ENCODE measurements around the gene MINDY4. TPM values are rescaled to one million over a fixed set of nuclear protein-coding genes. Genes with fewer than 3 reads are reported as not detected.

MINDY4 gene
- total RNA-seq, 2 donors from 2014 or later, result 0.74 to 1.4 TPM

GRCh38 chr7:30752484-30752883 is 18.7 kb upstream of the MINDY4 start:
- ATAC-seq (replicated peaks), result no peak
- Mint-ChIP-seq H3K4me1 (no peaks in the 10 kb centered on the region), H3K27ac (no peak overlapping the region)

GRCh38 chr7:30752979-30753378 is 18.2 kb upstream of the MINDY4 start:
- Mint-ChIP-seq H3K36me3 (ENCODE audit: low read depth) (no peaks in the 10 kb centered on the region), H3K4me3 (no peak overlapping the region), H3K4me1 (no peaks in the 10 kb centered on the region), H3K27me3 (no peaks in the 10 kb centered on the region), H3K9me3 (no peaks in the 10 kb centered on the region), H3K27ac (no peak overlapping the region)
- ATAC-seq (replicated peaks), result no peak

More at GRCh38 chr7:30752484-30752883, 18.7 kb upstream of the MINDY4 start:
- no peak overlapping the region for H3K4me3 Mint-ChIP-seq
- no peaks in the 10 kb centered on the region for H3K9me3 Mint-ChIP-seq
- no peaks in the 10 kb centered on the region for H3K36me3 Mint-ChIP-seq (ENCODE audit: low read depth)
- H3K27me3 Mint-ChIP-seq, result no peaks in the 10 kb centered on the region

DNA sequence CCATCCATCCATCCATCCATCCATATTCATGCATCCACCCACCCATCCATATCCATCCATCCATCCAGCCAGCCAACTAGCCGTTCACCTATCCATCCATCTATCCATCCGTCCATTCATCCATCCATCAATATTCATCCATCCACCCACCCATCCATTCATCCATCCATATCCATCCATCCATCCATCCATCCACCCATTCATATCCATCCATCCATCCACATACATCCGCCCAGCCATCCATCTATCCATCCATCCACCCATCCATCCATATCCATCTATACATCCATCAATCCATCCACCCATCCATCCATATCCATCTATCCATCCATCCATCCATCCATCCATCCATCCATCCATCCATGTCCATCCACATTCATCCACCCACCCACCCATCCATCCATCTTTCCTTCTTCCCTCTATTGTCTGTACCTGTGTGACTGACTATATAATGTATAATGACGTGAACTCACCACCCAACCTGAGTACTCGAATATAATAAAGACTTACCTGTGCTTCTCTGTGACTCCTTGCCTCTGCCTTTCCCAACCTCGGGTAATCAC is 16.8 kb upstream of the MINDY4 start:
- no peaks in the 10 kb centered on the region for H3K4me1 Mint-ChIP-seq

GRCh38 chr7:30755384-30756154 is 15.6 kb upstream of the MINDY4 start:
- Mint-ChIP-seq H3K27me3 (peaks cover 4% of the 10 kb centered on the region), H3K4me1 (no peaks in the 10 kb centered on the region), H3K9me3 (no peaks in the 10 kb centered on the region), H3K27ac (no peak overlapping the region), H3K4me3 (no peak overlapping the region), H3K36me3 (ENCODE audit: low read depth) (no peaks in the 10 kb centered on the region)
- no peak for ATAC-seq (replicated peaks)

More for the DNA sequence above, 16.8 kb upstream of the MINDY4 start:
- Mint-ChIP-seq H3K9me3 (no peaks in the 10 kb centered on the region), H3K36me3 (ENCODE audit: low read depth) (no peaks in the 10 kb centered on the region), H3K27ac (no peak overlapping the region), H3K4me3 (no peak overlapping the region), H3K27me3 (peaks cover 1% of the 10 kb centered on the region)
- ATAC-seq (replicated peaks), result no peak

- ATAC-seq (replicated peaks), result no peak
- no peak overlapping the region for H3K4me3 Mint-ChIP-seq
- no peaks in the 10 kb centered on the region for H3K36me3 Mint-ChIP-seq (ENCODE audit: low read depth)
- H3K9me3 Mint-ChIP-seq, result no peaks in the 10 kb centered on the region
- H3K4me1 Mint-ChIP-seq, result no peaks in the 10 kb centered on the region
- peaks cover 4% of the 10 kb centered on the region for H3K27me3 Mint-ChIP-seq
- H3K27ac Mint-ChIP-seq, result no peak overlapping the region
Measured at GRCh38 chr7:30757342-30757692, 13.9 kb upstream of the MINDY4 start.

- Mint-ChIP-seq H3K36me3 (ENCODE audit: low read depth) (no peaks in the 10 kb centered on the region), H3K9me3 (no peaks in the 10 kb centered on the region), H3K27me3 (peaks cover 4% of the 10 kb centered on the region), H3K4me1 (no peaks in the 10 kb centered on the region), H3K4me3 (no peak overlapping the region), H3K27ac (no peak overlapping the region)
- ATAC-seq (replicated peaks), result no peak
Measured at GRCh38 chr7:30760514-30761213, 10.6 kb upstream of the MINDY4 start.

DNA sequence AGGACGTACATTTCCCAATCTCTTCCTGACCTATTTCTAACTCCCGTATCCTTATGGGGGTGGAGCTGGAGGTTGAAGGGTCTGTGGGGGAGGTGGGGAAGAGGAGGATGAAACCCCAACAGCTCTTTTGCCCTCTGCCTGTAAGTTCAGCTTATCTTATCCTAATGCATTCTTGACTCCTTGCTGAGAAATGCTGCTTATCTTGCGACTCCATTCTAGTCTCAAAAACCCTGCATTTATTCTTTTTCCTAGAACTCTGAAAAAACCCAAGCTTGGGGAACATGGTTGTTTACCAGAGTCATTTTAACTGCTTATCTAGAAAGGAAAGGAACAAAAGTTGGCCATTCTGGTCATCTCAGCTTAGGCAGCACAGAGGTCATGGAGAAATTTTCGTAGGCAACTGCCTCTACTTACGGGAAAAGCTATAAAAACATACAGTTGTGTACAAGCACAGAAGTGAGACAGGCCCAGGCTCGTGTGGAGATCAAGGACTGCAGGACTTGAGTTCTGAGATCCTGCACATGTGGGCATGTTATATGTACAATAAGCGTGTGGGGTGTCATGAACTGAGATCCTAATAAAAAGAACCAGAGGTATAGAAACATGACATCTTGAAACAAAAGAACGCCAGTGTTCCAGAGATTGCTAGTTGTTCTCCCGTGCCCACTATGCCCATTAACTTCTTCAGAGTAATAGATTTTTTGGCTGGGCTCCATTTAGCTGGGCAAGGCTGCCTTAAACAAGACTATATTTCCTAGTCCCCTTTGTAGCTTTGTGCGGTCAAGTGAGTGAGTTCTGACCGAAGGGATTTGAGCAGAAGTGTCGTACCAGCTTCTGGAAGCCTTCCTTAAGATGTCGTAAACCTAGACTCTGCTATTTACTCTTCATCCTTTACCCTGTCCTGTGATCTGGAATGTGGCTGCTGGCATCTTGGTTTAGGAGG is 9.7 kb upstream of the MINDY4 start:
- no peak for ATAC-seq (replicated peaks)
- peaks cover 4% of the 10 kb centered on the region for H3K27me3 Mint-ChIP-seq
- H3K36me3 Mint-ChIP-seq (ENCODE audit: low read depth), result no peaks in the 10 kb centered on the region
- H3K4me1 Mint-ChIP-seq, result no peaks in the 10 kb centered on the region
- H3K4me3 Mint-ChIP-seq, result no peak overlapping the region
- H3K9me3 Mint-ChIP-seq, result no peaks in the 10 kb centered on the region
- no peak overlapping the region for H3K27ac Mint-ChIP-seq

- ATAC-seq (replicated peaks), result peak; percentile 14
- Mint-ChIP-seq H3K27ac (no peak overlapping the region), H3K27me3 (peaks cover 3% of the 10 kb centered on the region), H3K36me3 (ENCODE audit: low read depth) (no peaks in the 10 kb centered on the region), H3K4me3 (no peak overlapping the region), H3K9me3 (no peaks in the 10 kb centered on the region), H3K4me1 (no peaks in the 10 kb centered on the region)
Measured at GRCh38 chr7:30764030-30764975, 6.9 kb upstream of the MINDY4 start.

- Mint-ChIP-seq H3K36me3 (ENCODE audit: low read depth) (no peaks in the 10 kb centered on the region), H3K27ac (no peak overlapping the region), H3K27me3 (no peaks in the 10 kb centered on the region), H3K4me3 (no peak overlapping the region), H3K9me3 (no peaks in the 10 kb centered on the region), H3K4me1 (no peaks in the 10 kb centered on the region)
- no peak for ATAC-seq (replicated peaks)
Measured at GRCh38 chr7:30765408-30765807, 5.8 kb upstream of the MINDY4 start.

GRCh38 chr7:30770845-30771173 is 408 bp upstream of the MINDY4 start:
- Mint-ChIP-seq H3K27ac (peak overlapping the region; percentile 26), H3K27me3 (no peaks in the 10 kb centered on the region)

DNA sequence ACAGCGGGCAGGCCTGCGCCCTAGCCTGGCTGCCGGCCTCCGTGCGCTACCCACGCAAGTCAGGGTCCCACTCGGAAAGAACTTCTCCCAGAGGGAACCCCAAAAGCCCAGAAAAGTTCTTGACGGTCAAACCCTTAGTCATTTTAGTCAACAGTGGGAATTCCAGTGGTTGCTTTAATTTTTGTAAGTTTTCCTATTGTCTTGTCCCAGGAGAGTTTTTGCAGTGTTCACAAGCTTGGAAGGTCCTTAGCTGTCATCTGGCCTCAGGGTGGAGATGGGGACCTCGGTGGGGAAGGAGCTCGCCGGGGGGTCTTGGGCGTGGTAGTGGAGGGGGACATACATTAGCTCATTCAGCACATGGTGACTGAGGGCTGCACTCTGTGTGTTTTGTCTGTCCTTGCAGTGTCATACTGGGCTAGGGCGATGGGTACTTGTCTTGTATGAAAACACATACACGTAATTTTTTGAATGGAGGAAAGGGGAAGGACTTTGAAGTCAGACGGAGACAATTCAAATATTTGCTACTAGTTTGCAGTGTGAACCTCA is 736 bp downstream of the MINDY4 start:
- no peaks in the 10 kb centered on the region for H3K9me3 Mint-ChIP-seq
- H3K27ac Mint-ChIP-seq, result peak overlapping the region; percentile 4
- H3K27me3 Mint-ChIP-seq, result no peaks in the 10 kb centered on the region
- no peaks in the 10 kb centered on the region for H3K36me3 Mint-ChIP-seq (ENCODE audit: low read depth)
- H3K4me3 Mint-ChIP-seq, result peak overlapping the region; percentile 59
- peaks cover 4% of the 10 kb centered on the region for H3K4me1 Mint-ChIP-seq
- peak; percentile 18 for ATAC-seq (replicated peaks)

More at GRCh38 chr7:30770845-30771173, 408 bp upstream of the MINDY4 start:
- Mint-ChIP-seq H3K36me3 (ENCODE audit: low read depth) (no peaks in the 10 kb centered on the region), H3K9me3 (no peaks in the 10 kb centered on the region), H3K4me1 (peaks cover 4% of the 10 kb centered on the region), H3K4me3 (peak overlapping the region; percentile 59)
- no peak for ATAC-seq (replicated peaks)

GRCh38 chr7:30772984-30773383 is 1.8 kb downstream of the MINDY4 start:
- Mint-ChIP-seq H3K27me3 (no peaks in the 10 kb centered on the region), H3K9me3 (no peaks in the 10 kb centered on the region), H3K36me3 (ENCODE audit: low read depth) (no peaks in the 10 kb centered on the region), H3K4me3 (no peak overlapping the region), H3K27ac (no peak overlapping the region), H3K4me1 (peaks cover 4% of the 10 kb centered on the region)
- ATAC-seq (replicated peaks), result no peak

GRCh38 chr7:30775992-30776391 is 4.8 kb downstream of the MINDY4 start:
- peaks cover 4% of the 10 kb centered on the region for H3K4me1 Mint-ChIP-seq
- H3K36me3 Mint-ChIP-seq (ENCODE audit: low read depth), result no peaks in the 10 kb centered on the region
- H3K27me3 Mint-ChIP-seq, result no peaks in the 10 kb centered on the region
- no peaks in the 10 kb centered on the region for H3K9me3 Mint-ChIP-seq
- no peak overlapping the region for H3K4me3 Mint-ChIP-seq
- no peak overlapping the region for H3K27ac Mint-ChIP-seq
- ATAC-seq (replicated peaks), result no peak
